ENCODE data around the gene POU2F1.

Gene POU2F1

DNA sequence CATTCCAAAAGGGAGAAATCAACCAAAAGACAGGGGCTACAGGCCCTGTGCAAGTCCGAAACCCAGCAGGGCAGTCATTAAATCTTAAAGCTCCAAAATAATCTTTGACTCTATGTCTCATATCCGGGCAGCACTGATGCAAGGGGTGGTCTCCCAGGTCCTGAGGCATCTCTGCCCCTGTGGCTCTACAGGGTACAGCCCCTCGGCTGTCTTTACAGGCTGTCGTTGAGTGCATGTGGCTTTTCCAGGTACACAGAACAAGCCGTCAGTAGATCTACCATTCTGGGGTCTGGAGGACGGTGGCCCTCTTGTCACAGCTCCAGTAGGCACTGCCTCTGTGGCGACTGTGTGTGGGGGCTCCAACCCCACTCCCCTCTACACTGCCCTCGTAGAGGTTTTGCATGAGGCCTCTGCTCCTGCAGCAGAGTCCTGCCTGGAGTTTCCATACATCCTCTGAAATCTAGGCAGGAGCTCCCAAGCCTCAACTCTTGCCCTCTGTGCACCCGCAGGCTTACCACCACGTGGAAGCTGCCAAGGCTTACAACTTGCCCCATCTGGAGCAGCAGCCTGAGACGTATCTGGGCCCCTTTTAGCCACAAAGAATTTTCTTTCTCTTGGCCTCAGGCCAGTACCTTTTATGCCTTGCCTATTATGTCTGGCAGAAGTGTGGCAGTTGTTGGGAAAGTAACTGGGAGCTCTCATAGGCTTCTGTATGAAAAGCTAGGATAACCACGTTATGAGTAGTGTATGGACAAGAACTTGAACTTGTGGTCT lies 52.5 kb downstream of the POU2F1 start:
- no peak for DNase-seq

GRCh38 chr1:167274061-167274460 lies 53.4 kb downstream of the POU2F1 start:
- no peak for DNase-seq

GRCh38 chr1:167276969-167277368 lies 56.3 kb downstream of the POU2F1 start:
- DNase-seq = no peak

DNA sequence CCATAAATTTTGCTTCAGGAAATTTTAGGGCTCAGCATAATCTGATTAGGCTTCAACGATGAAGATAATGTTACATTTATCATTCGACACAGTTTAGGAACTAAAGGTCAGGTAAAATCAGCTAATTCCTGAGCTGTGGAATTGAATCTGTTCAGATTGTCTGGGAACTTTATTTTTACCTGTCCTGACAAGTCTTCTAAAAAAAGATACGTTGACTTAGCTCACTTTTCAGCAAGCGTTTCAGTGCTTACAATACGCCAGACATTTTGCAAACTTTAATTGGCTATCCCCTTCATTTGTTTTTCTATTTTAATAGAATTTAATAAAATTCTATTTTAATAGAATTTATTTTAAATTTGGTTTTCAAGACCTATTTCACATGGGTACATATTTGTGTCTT lies 57.8 kb downstream of the POU2F1 start:
- DNase-seq = no peak

DNA sequence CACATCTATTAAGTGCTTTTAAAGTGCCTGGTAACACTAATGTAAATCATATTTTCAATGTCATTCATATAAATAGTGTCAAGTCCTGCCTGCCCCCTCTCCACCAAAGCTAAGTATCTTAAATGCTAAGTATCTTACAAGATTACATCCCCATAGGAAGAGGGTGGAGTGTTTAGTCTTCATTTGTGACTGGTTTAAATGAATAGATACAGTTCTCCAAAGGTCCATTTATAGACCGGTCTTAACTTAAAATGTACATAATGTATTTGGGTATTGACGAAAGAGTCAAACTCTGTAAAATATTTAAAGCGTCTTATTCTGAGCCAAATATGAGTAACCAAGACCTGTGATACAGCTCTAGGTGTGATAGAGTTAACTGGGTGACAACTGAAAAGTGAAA lies 60.2 kb downstream of the POU2F1 start:
- DNase-seq = no peak

DNA sequence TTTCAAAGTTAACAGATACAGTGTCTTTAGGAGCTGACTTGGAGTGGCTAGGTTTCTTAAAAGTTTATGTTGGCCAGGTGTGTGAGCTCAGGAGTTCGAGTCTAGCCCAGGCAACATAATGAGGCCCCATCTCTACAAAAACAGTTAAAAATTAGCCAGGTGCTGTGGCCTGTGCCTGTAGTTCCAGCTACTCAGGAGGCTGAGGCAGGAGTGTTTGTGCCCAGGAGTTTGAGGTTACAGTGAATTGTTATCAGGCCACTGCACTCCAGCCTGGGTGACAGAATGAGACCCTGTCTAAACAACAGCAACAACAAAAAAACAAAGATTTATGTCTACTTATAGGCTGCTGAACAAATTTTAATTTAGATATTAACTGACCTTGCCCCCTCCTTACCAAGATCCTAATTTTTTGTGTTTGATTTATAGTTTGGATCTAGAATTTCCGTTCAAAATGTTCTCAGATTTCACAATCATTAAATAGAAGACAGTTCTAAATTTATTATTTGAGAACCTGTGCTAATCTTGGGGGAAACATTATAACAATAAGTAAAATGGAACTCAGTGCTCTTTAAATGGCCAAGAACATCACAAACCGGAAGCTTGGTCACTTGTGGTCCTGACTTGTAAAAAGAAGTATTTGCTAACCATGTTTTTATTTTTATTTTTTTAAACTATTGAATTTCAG lies 67.8 kb downstream of the POU2F1 start:
- no peak for DNase-seq

DNA sequence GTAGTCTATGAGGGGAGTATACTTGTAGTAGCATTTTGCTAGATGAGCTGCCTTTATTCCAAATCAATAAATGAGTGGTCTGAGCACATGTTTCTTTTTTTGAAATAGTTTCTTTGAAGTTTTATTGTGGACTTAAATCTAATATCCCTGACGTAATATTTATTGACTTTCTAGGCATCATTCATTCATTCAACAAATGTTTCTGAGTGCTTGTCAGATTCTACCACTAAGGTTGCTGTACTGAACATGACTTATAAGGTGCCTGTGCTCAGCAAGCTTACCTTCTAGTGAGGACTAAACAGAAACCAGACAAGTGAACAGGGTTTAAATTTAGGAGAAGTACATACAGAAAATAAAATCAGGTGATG lies 68.4 kb downstream of the POU2F1 start:
- no peak for DNase-seq

DNA sequence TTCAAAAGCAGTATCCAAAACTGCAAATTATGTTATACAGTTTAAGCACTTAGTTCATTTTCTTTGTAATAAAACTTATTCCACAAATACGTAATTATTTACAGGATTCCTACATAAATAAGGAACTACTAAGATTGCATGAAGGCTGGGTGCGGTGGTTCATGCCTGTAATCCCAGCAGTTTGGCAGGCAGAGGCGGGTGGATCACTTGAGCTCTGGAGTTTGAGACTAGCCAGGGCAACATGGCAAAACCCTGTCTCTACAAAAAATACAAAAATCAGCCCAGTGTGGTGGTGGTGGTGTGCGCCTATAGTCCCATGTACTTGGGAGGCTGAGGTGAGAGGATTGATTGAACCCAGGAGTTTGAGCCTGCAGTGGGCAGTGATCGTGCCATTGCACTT lies 69.3 kb downstream of the POU2F1 start:
- no peak for DNase-seq

- DNase-seq = no peak
Observed at GRCh38 chr1:167291539-167292185, 71.0 kb downstream of the POU2F1 start.

GRCh38 chr1:167292216-167292615 lies 71.5 kb downstream of the POU2F1 start:
- DNase-seq = no peak

- DNase-seq = no peak
Observed at GRCh38 chr1:167293057-167293456, 72.4 kb downstream of the POU2F1 start.

GRCh38 chr1:167294528-167294927 lies 73.8 kb downstream of the POU2F1 start:
- no peak for DNase-seq

GRCh38 chr1:167297222-167298214 lies 76.8 kb downstream of the POU2F1 start:
- no peak for DNase-seq

DNA sequence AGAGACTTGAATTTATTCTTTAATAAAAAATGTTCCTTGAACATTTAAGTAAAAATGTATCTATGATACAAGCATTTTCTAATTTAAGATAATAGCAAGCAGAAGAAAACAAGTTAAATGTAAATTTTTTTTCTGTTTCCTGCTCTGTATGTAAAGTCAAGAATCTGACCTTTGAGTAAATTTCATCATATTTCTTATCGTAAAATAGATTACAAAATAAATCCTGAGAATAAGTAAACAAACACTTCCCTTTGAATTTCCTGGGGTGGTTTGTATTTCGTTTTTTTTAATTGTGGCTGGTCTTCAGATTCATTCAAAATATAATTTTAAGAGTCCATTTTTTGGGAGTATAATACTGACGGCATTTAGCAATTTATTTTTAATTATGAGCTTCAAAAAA lies 77.6 kb downstream of the POU2F1 start:
- DNase-seq = no peak

- DNase-seq = no peak
Observed at GRCh38 chr1:167301355-167301754, 80.7 kb downstream of the POU2F1 start.

DNA sequence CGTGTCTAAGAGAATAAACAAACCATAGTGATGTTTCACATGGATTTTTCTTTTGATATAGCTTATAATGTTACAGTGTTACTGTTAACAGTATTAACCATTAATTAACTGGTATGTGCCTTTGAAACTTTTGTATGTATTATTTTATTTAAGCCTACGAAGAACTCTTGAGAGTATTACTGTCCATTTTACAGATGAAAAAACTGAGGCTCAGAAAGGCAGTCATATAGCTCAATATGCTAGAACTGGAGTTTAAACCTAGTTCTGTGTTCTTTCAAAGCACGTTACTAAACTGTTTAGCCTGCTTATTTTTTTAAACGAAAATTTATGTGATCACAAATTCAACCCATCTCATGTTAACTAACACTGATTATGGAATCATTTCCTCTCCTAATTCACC lies 83.5 kb downstream of the POU2F1 start:
- no peak for DNase-seq

DNA sequence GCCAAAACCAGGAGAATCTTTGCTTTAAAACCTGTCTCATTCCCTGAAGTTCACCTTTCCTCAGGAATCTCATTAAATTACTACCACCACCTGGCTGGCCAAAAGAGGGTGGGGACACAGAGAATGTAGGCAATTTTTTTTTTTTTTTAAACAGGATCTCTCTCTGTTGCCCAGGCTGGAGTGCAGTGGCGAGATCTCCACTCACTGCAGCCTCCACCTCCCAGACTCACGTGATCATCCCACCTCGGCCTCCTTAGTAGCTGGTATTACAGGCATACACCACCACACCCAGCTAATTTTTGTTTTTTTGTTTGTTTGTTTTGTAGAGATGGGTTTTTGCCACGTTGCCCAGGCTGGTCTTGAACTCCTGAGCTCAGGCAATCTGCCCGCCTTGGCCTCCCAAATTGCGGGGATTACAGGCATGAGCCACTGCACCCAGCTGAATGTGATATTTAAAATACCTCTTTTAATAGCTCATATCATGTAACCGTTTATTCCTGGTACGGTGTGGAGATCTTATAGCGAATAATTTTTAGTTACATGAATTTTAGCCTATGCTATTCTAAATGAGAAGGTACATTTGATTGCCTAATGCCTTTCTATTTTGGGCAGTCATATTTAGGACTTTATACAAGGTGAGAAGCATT lies 84.5 kb downstream of the POU2F1 start:
- no peak for DNase-seq

DNA sequence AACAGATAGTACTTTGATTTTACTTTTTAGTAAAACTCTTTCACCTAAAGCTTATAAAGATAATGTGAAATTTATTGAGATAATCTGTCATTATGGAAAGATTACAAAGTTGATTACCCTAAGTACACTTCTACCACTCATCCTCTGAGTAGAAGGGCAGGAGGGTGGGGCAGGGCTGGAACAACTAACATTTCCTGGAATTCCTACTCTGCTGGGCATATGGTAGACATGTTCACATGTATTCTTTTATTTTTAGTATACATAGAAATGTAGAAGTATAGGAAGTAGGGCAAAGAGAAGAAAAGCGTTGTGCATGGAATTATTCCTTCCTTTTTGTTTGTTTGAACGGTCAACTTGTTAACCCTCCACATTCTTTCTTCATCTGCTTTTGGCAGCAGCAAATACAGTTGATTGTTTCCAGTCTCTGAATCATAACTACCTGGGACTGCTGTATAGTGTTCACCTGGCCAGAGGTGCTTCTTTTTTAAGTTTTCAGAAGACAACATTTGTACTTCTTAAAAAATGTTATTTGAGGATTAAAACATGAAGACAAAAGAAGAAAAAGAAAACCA lies 85.1 kb downstream of the POU2F1 start:
- no peak for DNase-seq

GRCh38 chr1:167310732-167311131 lies 90.0 kb downstream of the POU2F1 start:
- no peak for DNase-seq

- DNase-seq = no peak
Observed at GRCh38 chr1:167312871-167313270, 92.2 kb downstream of the POU2F1 start.

DNA sequence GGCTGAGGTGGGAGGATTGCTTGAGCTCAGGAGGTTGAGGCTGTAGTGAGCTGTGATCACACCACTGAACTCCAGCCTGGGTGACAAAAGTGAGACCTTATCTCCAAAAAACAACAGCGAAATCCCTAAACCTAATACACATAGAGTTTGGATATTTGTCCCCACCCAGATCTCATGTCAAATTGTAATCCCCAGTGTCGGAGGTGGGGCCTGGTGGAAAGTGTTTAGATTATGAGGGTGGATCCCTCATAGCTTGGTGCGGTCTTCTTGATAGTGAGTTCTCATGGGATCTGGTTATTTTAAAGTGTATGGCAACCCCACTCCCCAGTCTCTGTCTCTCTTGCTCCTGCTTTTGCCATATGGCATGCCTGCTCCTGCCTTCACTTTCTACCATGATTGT lies 94.0 kb downstream of the POU2F1 start:
- no peak for DNase-seq

DNA sequence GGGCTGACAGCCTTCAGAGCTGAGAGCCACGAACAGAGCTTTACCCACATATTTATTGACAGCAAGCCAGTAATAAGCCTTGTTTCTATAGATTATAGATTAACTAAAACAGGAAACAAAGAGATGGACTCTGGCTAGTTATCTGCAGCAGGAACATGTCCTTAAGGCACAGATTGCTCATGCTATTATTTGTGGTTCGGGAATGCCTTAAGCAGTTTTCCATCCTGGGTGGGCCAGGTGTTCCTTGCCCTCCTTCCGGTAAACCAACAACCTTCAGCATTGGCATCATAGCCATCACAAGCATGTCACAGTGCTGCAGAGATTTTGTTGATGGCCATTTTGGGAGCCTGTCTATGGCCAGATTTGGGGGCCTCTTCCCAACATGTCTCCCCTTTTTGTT lies 96.8 kb downstream of the POU2F1 start:
- no peak for DNase-seq
